NB4 (cell line): Measurements from ENCODE around the gene PPIL4.

Experiments
- CTCF ChIP-seq: IDR thresholded peaks from one replicate; pipeline ENCODE4 v1.5.1; 2012; ENCODE audit warnings: low read depth, low read length
- MAX ChIP-seq: IDR thresholded peaks from 2 replicates; pipeline ENCODE4 v1.6.1; 2011; ENCODE audit warnings: low read depth, low read length
- POLR2A ChIP-seq: IDR thresholded peaks from 2 replicates; pipeline ENCODE4 v1.6.1; 2011; ENCODE audit warnings: mild to moderate bottlenecking; ENCODE audit not compliant: insufficient read length; ENCODE audit errors: extremely low read depth

- TF ChIP-seq CTCF (no peak), MAX (no peak), POLR2A (no peak)
Measured at GRCh38 chr6:149455031-149455732, 90.7 kb downstream of the PPIL4 start.
